Glomerular endothelial cell (primary cell): Measurements from ENCODE around the gene ATG7. TPM values are rescaled to one million over a fixed set of nuclear protein-coding genes. Genes with fewer than 3 reads are reported as not detected.

Source experiments
- DNase-seq: peaks from one replicate; pipeline ENCODE4 v3.0.0-alpha.2; 2011; ENCODE audit warnings: low read depth, low spot score; ENCODE audit errors: extremely low read depth
- total RNA-seq: library from RNA; depleted of rRNA; stranded (reverse); fragments of >200 nt; gene quantifications from 2 replicates; pipeline ENCODE4 v1.2.3, GENCODE V29; 2015

ATG7 gene
- total RNA-seq, 1 donor from 2014 or later = 53.6 TPM

GRCh38 chr3:11602239-11602840 lies 330.1 kb downstream of the ATG7 start:
- no peak for DNase-seq

DNA sequence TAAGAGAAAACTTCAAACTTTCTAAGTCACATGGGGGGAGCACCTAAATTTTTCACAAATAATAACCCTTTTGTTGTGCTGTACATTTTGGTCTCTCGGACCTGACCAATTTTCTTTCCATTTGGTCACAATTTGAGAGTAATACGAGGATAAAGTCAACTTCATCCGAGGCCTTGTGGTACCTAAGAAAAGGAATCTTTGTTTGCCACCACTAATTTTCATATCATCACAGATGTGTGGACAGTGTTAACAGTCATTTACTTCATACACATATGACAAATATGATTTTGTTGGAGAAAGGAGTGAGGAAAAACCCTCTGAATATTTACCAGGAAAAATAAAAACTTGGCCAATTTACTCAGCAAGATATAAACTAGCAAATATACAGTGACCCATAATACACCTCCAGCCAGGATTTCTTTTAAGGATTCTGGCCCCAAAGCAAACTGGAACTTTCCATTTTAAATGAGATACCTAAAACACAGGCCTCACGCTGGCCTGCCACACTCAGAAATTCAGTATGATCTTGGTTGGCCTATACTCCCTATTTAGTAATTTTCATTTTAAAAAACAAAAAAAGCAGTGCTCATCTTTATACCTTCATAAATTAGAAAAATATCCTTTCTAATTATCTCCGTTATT lies 330.8 kb downstream of the ATG7 start:
- no peak for DNase-seq

GRCh38 chr3:11603628-11604027 lies 331.4 kb downstream of the ATG7 start:
- DNase-seq = no peak

DNA sequence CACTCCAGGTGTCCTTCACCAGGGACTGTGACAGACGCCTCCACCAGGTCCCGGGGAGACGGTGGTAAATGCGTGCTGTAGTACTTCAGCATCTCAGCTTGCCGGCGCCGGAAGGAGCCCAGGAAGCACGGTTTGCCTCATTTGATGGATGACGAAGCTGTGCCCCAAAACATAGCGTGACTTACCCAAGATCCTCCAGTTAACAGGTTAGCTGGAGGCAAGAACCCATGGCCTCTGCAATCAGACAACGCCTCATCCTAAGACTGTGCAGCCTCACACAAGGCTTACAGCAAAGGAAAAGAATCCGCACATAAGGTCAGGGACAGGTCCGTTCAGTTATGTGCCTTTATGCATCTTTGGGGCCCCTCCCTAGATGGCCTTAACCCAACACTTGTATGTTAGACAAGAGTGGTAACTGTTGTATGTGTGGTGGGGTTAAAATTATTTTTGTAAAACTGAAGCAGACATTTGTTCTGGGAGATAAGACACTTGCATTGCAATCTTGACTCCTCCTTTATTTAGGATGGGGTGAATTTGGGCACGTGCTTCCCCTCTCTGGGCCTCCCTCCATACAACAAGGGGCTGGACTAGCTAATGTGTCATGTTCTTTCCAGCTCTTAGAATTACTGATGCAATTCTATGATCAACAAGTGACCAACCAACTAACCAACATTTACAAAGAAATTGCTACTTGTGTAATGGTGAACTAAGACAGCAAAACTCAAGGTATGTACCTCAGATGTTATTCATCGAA lies 332.1 kb downstream of the ATG7 start:
- no peak for DNase-seq

DNA sequence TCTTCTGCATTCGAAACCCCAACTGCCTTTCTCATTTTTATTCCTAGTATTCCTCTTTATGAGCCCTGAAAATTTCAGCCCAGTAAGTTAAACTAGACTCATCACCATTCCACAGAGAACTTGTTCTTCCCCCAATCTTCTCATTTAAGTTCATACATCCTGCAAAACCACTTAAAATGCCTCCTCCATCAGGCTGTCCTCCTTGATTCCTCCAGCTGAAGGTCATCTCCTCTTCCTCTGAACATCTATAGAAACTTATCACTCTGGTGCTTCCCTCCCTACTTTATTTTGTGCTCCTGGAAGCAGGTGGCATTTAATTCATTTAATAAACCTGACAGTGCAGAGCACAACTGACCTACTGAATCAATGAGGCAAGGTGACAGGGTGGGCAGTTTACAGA lies 333.2 kb downstream of the ATG7 start:
- no peak for DNase-seq

GRCh38 chr3:11606090-11606784 lies 334.0 kb downstream of the ATG7 start:
- DNase-seq = no peak

GRCh38 chr3:11606865-11607440 lies 334.8 kb downstream of the ATG7 start:
- no peak for DNase-seq

Other genes starting within 250 kb of the ATG7 start
- 13.3 and 23.5 TPM in 2 replicates for gene HRH1, start 117.9 kb upstream of the ATG7 start, total RNA-seq